Activated gamma-delta T cell treated with Interleukin-2 at 50 U/mL for 16 hours (primary cell): ENCODE results near the gene RUSF1.
A peak's percentile ranks its signal among the peaks of the same experiment; 100 is the strongest.
"Not testable (repeated sequence)": the region's sequence is repeated elsewhere in the genome, so short reads cannot be mapped to it uniquely, and the experiment has no call there.

Source experiments
- DNase-seq: peaks from one replicate; pipeline ENCODE4 v3.0.0-alpha.2; 2020

The RUSF1 gene

DNA sequence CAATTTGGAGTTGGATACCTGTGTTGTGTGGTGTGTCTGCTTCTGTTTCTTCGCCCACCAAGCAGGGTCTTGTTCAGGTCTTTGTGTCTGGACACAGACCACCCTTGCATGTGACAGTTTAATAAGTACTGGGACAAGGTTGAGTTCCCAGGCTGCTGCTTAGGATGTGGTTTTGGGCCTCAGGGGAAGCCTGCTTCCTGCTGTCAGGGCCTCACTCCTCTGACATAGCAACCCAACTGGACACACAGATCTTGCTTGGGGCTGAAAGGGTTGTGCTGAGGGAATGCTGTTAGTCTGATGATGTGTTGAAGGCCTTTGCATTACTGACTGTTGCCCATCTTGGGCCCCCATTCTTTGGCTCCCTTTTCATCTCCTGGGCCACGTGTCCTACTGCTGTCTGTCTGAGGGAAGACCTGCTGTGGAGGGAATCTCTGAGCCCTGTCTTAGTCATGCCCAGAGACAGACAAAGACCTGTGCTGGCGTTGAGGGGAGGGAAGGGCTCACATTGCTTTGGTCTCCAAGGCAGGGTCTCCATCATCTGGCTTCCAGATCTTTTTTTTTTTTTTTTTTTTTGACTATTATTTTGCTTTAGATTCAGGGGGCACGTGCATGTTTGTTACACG lies 40.9 kb downstream of the RUSF1 start:
- DNase-seq: no peak

DNA sequence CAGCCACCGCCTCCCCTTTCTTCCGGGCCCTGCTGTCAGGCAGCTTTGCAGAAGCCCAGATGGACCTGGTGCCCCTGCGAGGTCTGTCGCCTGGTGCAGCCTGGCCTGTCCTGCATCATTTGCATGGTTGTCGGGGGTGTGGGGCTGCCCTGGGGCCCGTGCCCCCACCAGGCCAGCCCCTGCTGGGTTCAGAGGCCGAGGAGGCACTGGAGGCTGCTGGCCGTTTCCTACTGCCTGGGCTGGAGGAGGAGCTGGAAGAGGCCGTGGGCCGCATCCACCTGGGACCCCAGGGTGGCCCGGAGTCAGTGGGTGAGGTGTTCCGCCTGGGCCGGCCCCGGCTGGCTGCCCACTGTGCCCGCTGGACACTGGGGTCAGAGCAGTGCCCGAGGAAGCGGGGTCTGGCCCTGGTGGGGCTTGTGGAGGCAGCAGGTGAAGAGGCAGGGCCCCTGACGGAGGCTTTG lies 41.8 kb downstream of the RUSF1 start:
- no peak for DNase-seq

DNA sequence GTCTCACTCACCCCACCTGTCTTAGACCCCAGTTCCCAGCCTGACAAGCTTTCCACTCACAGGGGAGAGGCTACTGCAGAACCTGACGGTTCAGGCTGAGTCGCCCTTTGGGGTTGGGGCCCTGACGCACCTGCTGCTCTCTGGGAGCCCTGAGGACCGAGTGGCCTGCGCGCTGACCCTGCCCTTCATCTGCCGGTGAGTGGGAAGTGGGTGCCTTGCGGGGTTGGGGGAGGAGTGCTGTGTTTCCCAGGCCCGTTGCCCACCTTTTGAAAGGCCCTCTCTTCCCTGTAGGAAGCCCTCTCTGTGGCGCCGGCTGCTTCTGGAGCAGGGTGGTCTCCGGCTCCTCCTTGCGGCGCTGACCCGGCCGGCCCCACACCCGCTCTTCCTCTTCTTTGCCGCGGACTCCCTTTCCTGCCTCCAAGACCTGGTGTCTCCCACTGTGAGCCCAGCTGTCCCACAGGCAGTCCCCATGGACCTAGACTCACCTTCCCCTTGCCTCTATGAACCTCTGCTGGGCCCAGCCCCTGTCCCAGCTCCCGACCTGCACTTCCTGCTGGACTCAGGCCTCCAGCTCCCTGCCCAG lies 42.3 kb downstream of the RUSF1 start:
- DNase-seq: no peak

DNA sequence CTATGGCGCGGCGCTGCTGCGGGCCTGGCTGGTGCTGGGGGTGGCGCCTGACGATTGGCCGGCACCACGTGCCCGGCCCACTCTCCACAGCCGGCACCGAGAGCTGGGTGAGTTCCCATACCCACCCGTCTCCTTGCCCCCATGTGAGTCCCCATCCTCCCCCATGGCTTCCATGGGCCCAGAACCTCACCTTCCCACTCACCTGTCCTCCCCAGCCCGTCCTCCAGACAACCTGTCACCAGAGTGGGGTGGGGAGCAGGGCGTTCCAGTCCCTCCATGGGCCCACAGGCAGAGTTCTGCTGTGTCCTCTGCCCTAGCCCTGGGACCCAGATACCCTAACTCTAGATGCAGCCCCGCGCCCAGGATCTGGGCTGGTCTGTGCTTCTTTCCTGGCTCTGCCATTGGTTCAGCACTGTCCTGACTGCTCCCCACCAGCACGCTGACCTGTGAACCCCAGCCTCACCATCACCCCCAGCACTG lies 43.4 kb downstream of the RUSF1 start:
- no peak for DNase-seq

DNA sequence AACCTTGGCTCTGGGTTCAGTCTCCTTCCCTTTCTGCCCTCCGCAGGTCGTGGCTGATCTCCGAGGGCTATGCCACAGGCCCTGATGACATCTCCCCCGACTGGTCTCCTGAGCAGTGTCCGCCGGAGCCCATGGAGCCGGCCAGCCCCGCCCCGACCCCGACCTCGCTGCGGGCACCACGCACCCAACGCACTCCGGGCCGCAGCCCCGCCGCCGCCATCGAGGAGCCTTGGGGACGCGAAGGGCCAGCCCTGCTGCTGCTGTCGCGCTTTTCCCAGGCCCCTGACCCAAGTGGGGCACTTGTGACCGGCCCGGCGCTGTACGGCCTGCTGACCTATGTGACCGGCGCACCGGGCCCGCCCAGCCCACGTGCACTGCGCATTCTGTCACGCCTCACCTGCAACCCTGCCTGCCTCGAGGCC lies 43.8 kb downstream of the RUSF1 start:
- no peak for DNase-seq

DNA sequence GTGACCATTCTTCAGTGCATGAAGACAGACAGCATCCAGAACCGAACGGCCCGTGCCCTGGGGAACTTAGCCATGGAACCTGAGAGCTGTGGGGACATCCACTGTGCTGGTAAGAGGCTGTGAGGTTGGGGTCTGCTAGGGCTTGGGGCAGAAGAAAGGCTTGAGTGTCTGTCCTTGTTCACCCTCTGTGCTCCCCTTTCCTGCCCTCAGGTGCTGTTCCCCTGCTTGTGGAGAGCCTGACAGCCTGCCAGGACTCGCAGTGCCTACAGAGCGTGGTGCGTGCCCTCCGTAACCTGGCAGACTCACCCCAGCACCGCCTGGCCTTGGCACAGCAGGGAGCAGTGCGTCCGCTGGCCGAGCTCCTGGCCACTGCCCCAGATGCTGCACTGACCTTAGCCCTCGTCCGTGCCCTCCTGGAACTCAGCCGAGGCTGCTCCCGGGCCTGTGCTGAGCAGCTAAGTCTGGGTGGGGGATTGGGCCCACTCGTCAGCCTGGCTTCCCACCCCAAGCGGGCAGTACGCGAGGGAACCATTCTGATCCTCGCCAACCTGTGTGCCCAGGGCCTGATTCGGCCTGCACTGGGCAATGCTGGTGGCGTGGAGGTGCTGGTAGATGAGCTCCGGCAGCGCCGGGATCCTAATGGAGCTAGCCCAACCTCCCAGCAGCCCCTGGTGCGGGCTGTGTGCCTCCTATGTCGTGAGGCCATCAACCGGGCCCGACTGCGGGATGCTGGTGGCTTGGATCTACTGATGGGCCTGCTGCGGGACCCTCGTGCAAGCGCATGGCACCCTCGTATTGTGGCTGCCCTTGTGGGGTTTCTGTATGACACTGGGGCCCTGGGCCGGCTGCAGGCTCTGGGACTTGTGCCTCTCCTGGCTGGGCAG lies 46.0 kb downstream of the RUSF1 start:
- no peak for DNase-seq

DNA sequence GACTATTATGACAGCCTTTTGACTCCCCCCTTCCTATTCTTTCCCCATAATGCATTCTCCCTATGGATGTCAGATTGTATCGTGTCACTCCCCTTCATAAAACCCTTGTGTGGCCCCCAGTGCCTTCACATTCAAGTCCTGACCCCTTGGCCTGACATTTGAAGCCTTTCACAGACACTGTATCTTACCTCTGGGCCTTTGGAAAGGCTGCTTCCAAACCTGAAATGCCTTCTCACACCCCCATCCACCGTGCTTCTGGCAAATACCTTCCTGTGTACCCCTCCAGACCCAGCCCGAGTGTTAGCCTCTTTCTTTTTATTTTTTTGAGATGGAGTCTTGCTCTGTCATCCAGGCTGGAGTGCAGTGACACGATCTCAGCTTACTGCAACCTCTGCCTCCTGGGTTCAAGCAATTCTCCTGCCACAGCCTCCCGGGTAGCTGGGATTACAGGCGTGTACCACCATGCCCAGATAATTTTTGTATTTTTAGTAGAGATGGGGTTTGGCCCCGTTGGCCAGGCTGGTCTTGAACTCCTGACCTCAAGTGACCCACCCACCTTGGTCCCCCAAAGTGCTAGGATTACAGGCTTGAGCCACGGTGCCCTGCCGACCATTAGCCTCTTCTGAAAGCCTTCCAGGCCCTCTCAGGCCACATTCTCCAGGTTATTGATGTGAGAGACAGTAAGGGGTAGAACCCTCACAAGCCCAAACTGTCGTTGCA lies 46.8 kb downstream of the RUSF1 start:
- DNase-seq: no peak

DNA sequence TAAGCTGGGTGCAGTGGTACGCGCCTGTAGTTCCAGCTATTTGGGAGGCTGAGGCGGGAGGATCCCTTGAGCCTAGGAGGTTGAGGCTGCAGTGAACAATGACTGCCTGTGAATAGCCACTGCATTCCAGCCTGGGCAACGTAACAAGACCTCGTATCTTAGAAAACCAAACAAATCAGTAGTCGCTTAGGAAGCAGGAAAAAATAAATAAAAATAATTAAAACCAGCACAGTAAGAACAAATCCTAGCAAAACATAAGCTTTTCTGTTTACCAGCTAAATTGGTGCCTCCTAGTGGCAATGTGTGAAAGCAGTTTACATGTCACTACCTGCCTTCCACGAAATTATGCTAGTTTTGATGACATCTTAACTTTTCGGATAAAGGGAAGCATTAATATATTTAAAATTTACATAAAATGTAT lies 47.6 kb downstream of the RUSF1 start:
- DNase-seq: no peak

DNA sequence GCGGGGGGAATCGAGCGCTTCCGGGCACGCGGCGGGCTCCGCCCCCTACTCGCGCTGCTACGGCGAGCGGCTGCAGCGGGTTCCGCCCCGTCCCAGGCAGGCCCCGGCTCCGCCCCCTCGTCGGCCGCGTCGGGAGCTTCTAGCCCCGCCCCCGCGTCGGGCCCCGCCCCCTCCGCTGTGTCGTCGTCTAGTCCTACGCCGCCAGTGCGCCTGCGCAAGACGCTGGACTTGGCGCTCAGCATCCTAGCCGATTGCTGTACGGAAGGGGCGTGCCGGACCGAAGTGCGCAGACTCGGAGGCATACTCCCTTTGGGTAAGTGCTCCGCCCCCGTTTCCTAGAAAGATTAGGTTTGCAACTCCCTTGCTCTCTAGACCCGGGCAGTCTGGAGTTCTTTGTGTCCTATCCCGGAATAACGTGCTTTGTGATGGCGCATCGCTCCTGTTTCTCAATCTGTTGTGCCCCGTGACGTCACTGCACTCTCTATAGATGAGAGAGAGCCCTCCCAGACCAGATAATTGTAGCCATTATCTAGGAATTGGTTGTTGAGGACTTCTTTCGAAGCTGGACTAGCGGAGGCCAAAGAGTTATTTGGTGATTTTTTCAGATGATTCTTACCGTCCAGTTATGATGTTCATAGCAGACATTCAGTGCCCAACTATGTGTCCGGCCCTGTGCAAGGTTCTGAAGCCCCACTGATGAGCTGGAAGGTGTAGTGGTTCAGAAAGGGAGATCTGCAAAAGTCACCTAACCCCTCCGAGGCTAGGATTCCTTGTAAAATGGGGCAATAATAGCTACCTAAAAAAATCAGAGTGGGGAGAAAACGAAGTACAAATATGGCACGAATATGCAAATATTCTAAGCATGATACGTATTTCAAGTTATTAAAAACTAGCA lies 48.3 kb downstream of the RUSF1 start:
- DNase-seq: peak; percentile 100

DNA sequence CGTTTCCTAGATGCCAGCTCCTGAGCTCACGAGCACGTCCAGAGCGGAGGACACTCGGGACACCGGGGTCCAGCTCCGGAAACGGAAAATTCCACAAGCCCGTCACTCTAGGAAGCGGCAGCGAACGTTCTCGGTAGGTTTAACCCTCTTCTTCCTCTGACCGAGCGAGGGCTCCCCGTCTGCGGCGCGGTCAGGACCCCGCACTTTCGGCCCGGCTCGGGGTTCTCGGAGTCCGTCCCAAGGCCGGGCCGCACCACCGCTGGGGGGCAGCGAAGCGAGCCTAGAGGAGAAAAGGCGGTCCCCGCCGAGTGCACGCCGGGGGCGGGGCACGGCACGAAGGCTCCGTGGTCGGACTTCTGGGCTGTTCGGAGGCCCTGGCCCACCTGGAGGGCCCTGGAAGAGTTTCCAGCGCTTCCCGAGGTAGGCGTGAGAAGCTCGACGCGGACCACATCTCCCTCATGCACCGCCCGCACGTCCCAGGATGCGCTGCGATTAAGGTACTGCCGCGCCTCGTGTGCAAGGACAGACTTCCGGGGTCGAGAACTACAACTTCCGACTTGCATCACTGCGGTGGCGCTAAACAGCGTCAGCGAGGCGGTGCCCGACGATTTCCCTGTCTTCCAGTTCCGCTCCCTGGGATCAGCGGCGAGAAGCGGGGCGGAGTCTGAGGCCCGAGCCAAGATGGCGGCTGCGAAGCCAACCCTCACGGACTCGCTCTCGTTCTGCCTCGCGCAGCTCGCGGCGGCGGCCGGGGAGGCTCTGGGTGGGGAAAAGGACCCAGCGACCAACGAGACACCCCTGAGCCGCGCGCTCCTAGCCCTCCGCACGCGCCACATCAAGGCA lies 49.1 kb downstream of the RUSF1 start, which contains the start of gene ARMC5:
Gene ARMC5, plus strand, starts transcription at position 658 of the 843 bp plus-strand sequence. Its CDS starts 24 bp downstream, at position 682.
- DNase-seq: peak; percentile 94

DNA sequence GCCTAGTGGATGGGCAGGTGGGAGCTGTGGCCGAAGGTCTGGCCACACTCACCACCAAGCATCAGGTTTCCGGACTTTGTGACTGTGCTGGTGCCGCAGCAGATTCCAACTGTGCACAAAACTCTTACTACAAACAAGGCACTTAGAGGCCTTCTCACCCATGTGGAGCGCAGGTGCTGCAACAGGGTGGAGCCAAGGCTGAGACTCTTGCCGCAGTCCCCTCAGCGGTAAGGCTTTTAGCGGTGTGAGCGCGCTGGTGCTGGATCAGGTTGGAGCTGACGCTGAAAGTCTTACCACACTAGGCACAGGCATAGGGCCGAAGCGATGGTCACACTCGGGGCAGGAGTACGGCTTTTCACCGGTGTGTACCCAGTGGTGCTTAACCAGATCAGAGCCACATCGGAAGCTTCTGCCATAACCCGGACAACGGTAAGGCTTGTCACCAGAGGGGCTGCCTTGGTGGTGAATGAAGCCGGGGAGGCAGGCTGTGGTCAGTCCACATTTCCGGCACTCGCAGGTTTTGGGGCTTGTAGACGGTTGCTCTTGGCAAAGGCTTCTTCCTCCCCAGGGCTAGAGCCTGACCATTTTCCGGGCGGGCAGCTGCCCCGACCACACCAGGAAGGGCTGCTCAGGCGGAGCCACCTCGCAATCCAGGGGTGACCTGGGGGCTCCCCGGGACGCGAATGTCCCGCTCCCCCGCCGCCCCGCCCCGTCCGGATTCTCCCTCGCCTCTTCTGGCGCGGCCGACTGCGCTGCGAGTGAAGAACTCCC lies 49.9 kb downstream of the RUSF1 start:
- peak; percentile 61 for DNase-seq

DNA sequence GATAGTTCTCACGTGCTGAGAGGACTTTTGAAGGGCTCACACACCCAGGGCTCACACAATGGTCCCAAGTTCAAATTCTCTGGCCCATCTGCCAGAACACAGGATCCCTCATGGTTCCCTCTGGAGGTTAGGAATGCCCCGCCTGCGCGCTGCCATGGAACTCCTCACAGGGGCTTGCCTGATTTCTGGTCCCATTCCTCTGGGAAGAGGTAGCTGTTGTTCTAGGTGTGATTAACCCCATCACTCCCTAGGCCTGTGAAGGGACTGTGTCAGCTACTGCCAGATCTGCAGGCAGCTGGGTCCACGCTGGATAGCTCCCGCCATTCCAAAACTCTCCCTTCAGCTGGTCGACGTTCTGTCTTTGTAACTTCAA lies 51.2 kb downstream of the RUSF1 start:
- no peak for DNase-seq

DNA sequence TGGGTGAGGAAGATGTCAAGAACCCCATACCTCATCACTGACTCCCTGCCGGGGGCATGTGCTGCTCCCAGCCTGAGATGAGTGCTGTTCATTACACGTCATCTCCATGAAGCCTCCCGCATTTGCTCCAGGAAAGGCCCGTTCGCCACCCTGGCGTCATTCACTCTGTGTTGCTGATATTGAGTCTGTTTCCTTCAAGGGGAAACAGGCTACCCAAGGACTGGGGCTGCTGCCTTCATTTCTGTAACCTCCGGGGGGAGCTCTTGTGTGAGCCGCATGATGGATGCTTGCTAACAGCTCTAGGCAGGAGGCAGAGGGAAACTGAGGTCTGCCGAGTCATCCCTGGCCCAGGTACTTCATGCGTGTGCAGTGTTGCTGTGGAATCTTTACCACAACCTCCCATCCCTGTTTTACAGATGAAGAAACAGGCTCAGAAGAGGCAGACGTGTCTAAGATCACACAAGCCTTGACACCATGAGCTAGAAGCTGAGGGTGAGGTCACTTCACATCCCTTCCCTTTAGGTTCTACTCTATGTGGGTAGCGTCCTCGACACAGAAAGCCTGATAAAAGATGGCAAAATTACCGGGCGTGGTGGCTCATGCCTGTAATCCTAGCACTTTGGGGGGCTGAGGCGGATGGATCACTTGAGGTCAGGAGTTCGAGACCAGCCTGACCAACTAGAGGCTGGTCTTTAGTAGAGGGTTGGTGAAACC lies 52.4 kb downstream of the RUSF1 start:
- DNase-seq: no peak

DNA sequence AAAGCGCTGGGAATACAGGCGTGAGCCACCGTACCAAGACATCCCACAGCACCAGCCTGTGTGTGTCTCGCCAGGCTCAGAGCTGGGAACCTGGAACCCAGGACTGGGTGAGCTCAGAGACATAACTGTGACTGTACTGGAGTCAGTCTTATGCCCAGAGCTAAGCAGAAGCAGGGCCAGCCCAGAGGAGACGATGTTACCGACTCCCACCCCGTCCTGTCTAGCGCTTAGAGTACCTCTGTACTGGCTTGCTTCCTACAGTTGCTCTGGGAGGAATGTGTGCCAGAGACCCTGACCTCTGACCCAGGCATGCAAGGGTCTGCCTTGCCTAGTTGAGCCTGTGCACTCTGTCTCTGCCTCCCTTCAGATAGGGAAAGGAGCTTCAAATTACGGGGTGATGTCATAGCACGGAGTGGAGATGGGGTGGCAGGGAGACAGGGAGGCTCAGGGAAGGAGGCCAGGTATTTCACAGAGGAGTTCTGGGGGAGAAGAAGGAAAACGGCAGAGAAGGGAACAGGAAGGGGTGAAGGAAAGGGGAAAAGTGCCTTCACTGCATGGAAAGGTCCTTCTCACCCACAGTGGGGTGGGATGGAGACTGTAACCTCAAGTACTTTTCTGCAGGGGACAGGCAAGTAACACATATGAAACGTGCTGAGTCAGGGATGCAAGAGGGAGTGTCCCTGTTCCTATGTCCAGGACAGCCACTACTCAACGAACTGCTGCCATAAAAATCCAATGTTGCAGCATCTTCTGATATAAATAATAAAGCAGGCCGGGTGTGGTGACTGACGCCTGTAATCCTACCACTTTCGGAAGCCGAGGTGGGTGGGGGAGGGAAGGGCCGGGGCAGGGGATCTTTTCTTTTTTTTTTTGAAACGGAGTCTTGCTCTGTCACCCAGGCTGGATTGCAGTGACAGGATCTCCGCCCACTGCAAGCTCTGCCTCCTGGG lies 54.7 kb downstream of the RUSF1 start:
- DNase-seq: no peak

DNA sequence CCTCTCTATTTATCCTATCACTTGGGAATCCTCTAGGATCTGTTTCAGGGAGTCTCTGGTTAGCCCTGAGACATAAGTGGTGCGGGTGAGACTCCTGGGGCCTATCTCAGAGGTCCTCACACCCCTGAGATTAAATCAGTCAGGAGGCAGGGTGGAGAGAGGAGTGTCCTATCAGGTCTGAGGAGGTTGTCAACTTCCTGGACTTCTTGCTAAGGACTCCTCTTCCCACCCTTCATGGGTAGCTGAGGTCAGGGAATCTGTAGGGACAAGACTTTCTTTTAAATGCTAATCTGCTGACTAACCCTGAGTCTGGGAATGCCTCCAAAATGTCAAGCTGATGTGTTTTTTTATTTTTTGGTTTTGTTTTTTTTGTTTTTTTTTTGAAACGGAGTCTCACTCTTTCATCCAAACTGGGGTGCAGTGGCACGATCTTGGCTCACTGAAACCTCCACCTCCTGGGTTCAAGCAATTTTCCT lies 55.5 kb downstream of the RUSF1 start:
- DNase-seq: no peak

DNA sequence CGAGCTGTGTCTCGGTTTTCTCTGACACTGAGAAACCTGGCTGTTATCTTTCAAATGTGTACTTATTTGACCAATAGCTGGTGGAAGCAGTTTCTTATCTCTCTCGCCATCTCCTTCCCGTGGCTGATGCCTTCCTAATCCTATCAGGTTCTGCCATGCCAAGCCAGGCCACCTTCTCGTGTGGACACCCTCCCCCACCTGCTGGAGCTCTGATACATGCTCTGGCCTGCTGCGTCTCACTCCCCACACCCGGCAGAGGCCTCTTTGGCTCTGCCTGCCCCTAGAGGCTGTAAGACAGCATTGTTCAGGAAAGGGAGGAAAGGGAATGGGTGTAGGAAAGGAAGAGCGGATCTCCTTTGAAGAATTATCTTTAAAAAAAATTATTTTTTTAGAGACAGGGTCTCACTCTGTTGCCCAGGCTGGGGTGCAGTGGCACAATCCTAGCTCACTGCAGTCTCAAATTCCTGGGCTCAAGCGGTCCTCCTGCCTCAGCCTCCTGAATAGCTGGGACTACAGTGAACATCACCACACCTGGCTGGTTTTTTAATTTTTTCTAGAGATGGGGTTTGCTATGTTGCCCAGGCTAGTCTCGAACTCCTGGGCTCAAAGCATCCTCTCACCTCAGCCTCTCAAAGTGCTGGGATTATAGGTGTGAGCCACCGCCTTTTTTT lies 56.4 kb downstream of the RUSF1 start:
- DNase-seq: no peak

DNA sequence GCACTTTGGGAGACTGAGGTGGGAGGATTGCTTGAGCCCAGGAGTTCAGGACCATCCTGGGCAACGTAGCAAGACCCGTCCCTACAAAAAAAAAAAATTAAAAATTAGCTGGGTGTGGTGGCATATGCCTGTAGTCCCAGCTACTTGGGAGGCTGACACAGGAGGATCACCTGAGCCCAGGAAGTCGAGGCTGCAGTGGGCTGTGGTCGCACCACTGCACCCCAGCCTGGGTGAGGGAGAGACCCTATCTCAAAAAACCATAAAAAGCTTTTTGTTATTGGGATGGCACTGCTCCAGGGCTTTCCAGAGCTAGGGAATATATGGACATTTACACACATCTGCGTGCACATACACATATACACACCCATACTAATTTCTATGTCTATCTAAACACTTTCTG lies 57.0 kb downstream of the RUSF1 start:
- DNase-seq: no peak

DNA sequence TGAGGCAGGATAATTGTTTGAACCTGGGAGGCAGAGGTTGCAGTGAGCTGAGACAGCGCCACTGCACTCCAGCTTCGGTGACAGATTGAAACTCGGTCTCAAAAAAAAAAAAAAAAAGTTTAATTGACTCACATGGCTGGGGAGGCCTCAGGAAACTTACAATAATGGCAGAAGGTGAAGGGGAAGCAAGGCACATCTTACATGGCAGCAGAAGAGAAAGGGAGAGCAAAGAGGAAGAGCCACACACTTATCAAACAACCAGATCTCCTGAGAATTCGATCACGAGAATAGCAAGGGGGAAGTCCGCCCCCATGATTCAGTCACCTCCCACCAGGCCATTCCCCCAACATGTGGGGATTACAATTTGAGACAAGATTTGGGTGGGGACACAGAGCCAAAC lies 62.3 kb downstream of the RUSF1 start:
- DNase-seq: not testable (repeated sequence)
